HG03565 (cell line): ENCODE results near the gene SBK2.

Experiments used
- ATAC-seq: cut with Tn5 transposase; IDR thresholded peaks from one replicate; pipeline ENCODE4 v1.9.1; 2021; ENCODE audit warnings: mild to moderate bottlenecking, moderate library complexity; ENCODE audit not compliant: unreplicated experiment

The SBK2 gene

GRCh38 chr19:55487924-55488687 lies 48.8 kb downstream of the SBK2 start, which contains the start of gene SSC5D:
Gene SSC5D, plus strand, starts transcription at chr19:55488436. Its CDS starts 154 bp downstream, at chr19:55488590.
- no peak for ATAC-seq

GRCh38 chr19:55486971-55487923 lies 49.7 kb downstream of the SBK2 start:
- no peak for ATAC-seq

GRCh38 chr19:55486043-55486970 lies 50.6 kb downstream of the SBK2 start:
- ATAC-seq = no peak

- no peak for ATAC-seq
Measured at GRCh38 chr19:55485439-55486011, 51.4 kb downstream of the SBK2 start.

GRCh38 chr19:55484593-55485438 lies 52.1 kb downstream of the SBK2 start, which contains the start of gene NAT14:
Gene NAT14, plus strand, starts transcription at chr19:55485188. Its CDS starts 521 bp downstream, at chr19:55485709.
- peak; percentile 44 for ATAC-seq

- ATAC-seq = no peak
Measured at GRCh38 chr19:55483706-55484592, 53.0 kb downstream of the SBK2 start.

- ATAC-seq = no peak
Measured at GRCh38 chr19:55482967-55483705, 53.8 kb downstream of the SBK2 start.

GRCh38 chr19:55482156-55482961 lies 54.6 kb downstream of the SBK2 start:
- ATAC-seq = no peak

- no peak for ATAC-seq
Measured at GRCh38 chr19:55481794-55482155, 55.2 kb downstream of the SBK2 start.

GRCh38 chr19:55481148-55481793 lies 55.7 kb downstream of the SBK2 start:
- no peak for ATAC-seq

GRCh38 chr19:55479451-55480230 lies 57.3 kb downstream of the SBK2 start:
- no peak for ATAC-seq

GRCh38 chr19:55479045-55479444 lies 57.9 kb downstream of the SBK2 start:
- ATAC-seq = no peak
